ENCODE results near the gene FOXK2. TPM values are rescaled to one million over a fixed set of nuclear protein-coding genes. Genes with fewer than 3 reads are reported as not detected.

Gene FOXK2
- total and polyA plus RNA-seq, 2 donors from 2014 or later: 13.5 to 37.9 TPM

- no peak for TF ChIP-seq CTCF (IDR thresholded peaks at IDR 0.05; ENCODE audit: borderline replicate concordance, extremely low read depth, insufficient read depth)
- intact Hi-C loops (cut with DNase I): no loop called here
- H3K36me3 ChIP-seq (ENCODE audit: control insufficient read depth in 2 of 3, insufficient read depth in 3 of 3, low read length in 3 of 3): peaks cover 0 to 10% (median 0%) of the 10 kb centered on the region in 3 donors
- no peak overlapping the region for H3K4me3 ChIP-seq (ENCODE audit: low read length in 3 of 3)
- peaks cover 0 to 5% (median 0%) of the 10 kb centered on the region in 3 donors for H3K4me1 ChIP-seq (ENCODE audit: control insufficient read depth in 2 of 3, insufficient read depth in 2 of 3, low read depth in 1 of 3, low read length in 3 of 3)
- no peak for DNase-seq
- H3K27ac ChIP-seq (ENCODE audit: low read depth in 2 of 2, low read length in 2 of 2): no peak overlapping the region
- no peak for FAIRE-seq
- no peaks in the 10 kb centered on the region for H3K9me3 ChIP-seq (ENCODE audit: control insufficient read depth in 2 of 3, insufficient read depth in 1 of 3, low read length in 3 of 3)
- H3K27me3 ChIP-seq (ENCODE audit: control insufficient read depth, insufficient read depth, low read length): no peaks in the 10 kb centered on the region
- no peak overlapping the region for H3K9ac ChIP-seq (ENCODE audit: low read length in 3 of 3)
Observed at GRCh38 chr17:82491533-82491932, 28.0 kb upstream of the FOXK2 start.

- FAIRE-seq (no peak), DNase-seq (no peak)
- H3K36me3 ChIP-seq (ENCODE audit: control insufficient read depth in 2 of 3, insufficient read depth in 3 of 3, low read length in 3 of 3): peaks cover 0 to 10% (median 0%) of the 10 kb centered on the region in 3 donors
- no peak for TF ChIP-seq CTCF (IDR thresholded peaks at IDR 0.05; ENCODE audit: borderline replicate concordance, extremely low read depth, insufficient read depth)
- peaks cover 0 to 11% (median 0%) of the 10 kb centered on the region in 3 donors for H3K4me1 ChIP-seq (ENCODE audit: control insufficient read depth in 2 of 3, insufficient read depth in 2 of 3, low read depth in 1 of 3, low read length in 3 of 3)
- no peak overlapping the region for H3K27ac ChIP-seq (ENCODE audit: low read depth in 2 of 2, low read length in 2 of 2)
- H3K9ac ChIP-seq (ENCODE audit: low read length in 3 of 3): no peak overlapping the region
- no peaks in the 10 kb centered on the region for H3K27me3 ChIP-seq (ENCODE audit: control insufficient read depth, insufficient read depth, low read length)
- no peak overlapping the region for H3K4me3 ChIP-seq (ENCODE audit: low read length in 3 of 3)
- intact Hi-C loops (cut with DNase I): no loop called here
- no peaks in the 10 kb centered on the region for H3K9me3 ChIP-seq (ENCODE audit: control insufficient read depth in 2 of 3, insufficient read depth in 1 of 3, low read length in 3 of 3)
Observed at GRCh38 chr17:82492643-82493225, 26.8 kb upstream of the FOXK2 start.

GRCh38 chr17:82493226-82493781 is 26.2 kb upstream of the FOXK2 start:
- Histone ChIP-seq H3K4me1 (ENCODE audit: control insufficient read depth in 2 of 3, insufficient read depth in 2 of 3, low read depth in 1 of 3, low read length in 3 of 3) (peaks cover 0 to 13% (median 0%) of the 10 kb centered on the region in 3 donors), H3K27me3 (ENCODE audit: control insufficient read depth, insufficient read depth, low read length) (no peaks in the 10 kb centered on the region), H3K4me3 (ENCODE audit: low read length in 3 of 3) (no peak overlapping the region), H3K27ac (ENCODE audit: low read depth in 2 of 2, low read length in 2 of 2) (no peak overlapping the region), H3K36me3 (ENCODE audit: control insufficient read depth in 2 of 3, insufficient read depth in 3 of 3, low read length in 3 of 3) (peaks cover 0 to 4% (median 0%) of the 10 kb centered on the region in 3 donors), H3K9ac (ENCODE audit: low read length in 3 of 3) (no peak overlapping the region), H3K9me3 (ENCODE audit: control insufficient read depth in 2 of 3, insufficient read depth in 1 of 3, low read length in 3 of 3) (no peaks in the 10 kb centered on the region)
- DNase-seq: no peak
- no peak for TF ChIP-seq CTCF (IDR thresholded peaks at IDR 0.05; ENCODE audit: borderline replicate concordance, extremely low read depth, insufficient read depth)
- intact Hi-C loops (cut with DNase I): no loop called here
- FAIRE-seq: no peak
